Fibroblast of skin of scalp (primary cell): ENCODE results near the gene CCNA1. TPM values are rescaled to one million over a fixed set of nuclear protein-coding genes. Genes with fewer than 3 reads are reported as not detected.

Experiments used
- DNase-seq: peaks from one replicate; pipeline ENCODE4 v3.0.0-alpha.2; 2013
- polyA plus RNA-seq, 2 experiments: library from polyadenylated mRNA; unstranded; fragments of 120-200 nt; gene quantifications; one replicate each; pipeline ENCODE4 v1.2.1, GENCODE V29; 2013; ENCODE audit not compliant: insufficient read length in 2 of 2

Gene CCNA1
- polyA plus RNA-seq (2013, experiment 1 of 2; ENCODE audit: insufficient read length), result not detected
- not detected for polyA plus RNA-seq (2013, experiment 2 of 2; ENCODE audit: insufficient read length)

- DNase-seq, result no peak
Observed at GRCh38 chr13:36432106-36432544, at the start of gene CCNA1. Gene CCNA1 (plus strand): TSS chr13:36432495. CDS start chr13:36433057, 562 bp downstream.

GRCh38 chr13:36385489-36385888, 46.8 kb upstream of the CCNA1 start:
- no peak for DNase-seq

GRCh38 chr13:36395280-36395679, 37.0 kb upstream of the CCNA1 start:
- DNase-seq, result peak; percentile 71

- DNase-seq, result no peak
Observed at GRCh38 chr13:36405151-36405550, 27.1 kb upstream of the CCNA1 start.

- no peak for DNase-seq
Observed at GRCh38 chr13:36412736-36413135, 19.6 kb upstream of the CCNA1 start.

GRCh38 chr13:36413161-36413560, 19.1 kb upstream of the CCNA1 start:
- DNase-seq, result no peak

GRCh38 chr13:36414461-36414860, 17.8 kb upstream of the CCNA1 start:
- no peak for DNase-seq

- DNase-seq, result no peak
Observed at GRCh38 chr13:36417331-36417730, 15.0 kb upstream of the CCNA1 start.

- DNase-seq, result peak; percentile 43
Observed at GRCh38 chr13:36418022-36418805, 14.1 kb upstream of the CCNA1 start.

GRCh38 chr13:36420437-36420891, 11.8 kb upstream of the CCNA1 start:
- DNase-seq, result peak; percentile 71

GRCh38 chr13:36421447-36421846, 10.8 kb upstream of the CCNA1 start:
- no peak for DNase-seq

GRCh38 chr13:36428086-36428485, 4.2 kb upstream of the CCNA1 start:
- DNase-seq, result no peak

- DNase-seq, result no peak
Observed at GRCh38 chr13:36430247-36431203, 1.8 kb upstream of the CCNA1 start.

GRCh38 chr13:36431204-36432105, 840 bp upstream of the CCNA1 start:
- DNase-seq, result no peak

GRCh38 chr13:36436811-36437210, 4.5 kb downstream of the CCNA1 start:
- no peak for DNase-seq

GRCh38 chr13:36438594-36439483, 6.5 kb downstream of the CCNA1 start:
- DNase-seq, result no peak

GRCh38 chr13:36445278-36445677, 13.0 kb downstream of the CCNA1 start:
- no peak for DNase-seq

- no peak for DNase-seq
Observed at GRCh38 chr13:36445891-36446351, 13.6 kb downstream of the CCNA1 start.

GRCh38 chr13:36447501-36447900, 15.2 kb downstream of the CCNA1 start:
- DNase-seq, result no peak

- DNase-seq, result no peak
Observed at GRCh38 chr13:36450534-36450933, 18.2 kb downstream of the CCNA1 start.

- DNase-seq, result peak; percentile 39
Observed at GRCh38 chr13:36453516-36453915, 21.2 kb downstream of the CCNA1 start.
